GM19351 (cell line): ENCODE results near the gene RAET1E.
"Not testable (repeated sequence)": the region's sequence is repeated elsewhere in the genome, so short reads cannot be mapped to it uniquely, and the experiment has no call there.

Experiments
- ATAC-seq: cut with Tn5 transposase; IDR thresholded peaks from one replicate; pipeline ENCODE4 v1.9.1; 2021; ENCODE audit warnings: mild to moderate bottlenecking, moderate library complexity; ENCODE audit not compliant: unreplicated experiment

The RAET1E gene, protein sequence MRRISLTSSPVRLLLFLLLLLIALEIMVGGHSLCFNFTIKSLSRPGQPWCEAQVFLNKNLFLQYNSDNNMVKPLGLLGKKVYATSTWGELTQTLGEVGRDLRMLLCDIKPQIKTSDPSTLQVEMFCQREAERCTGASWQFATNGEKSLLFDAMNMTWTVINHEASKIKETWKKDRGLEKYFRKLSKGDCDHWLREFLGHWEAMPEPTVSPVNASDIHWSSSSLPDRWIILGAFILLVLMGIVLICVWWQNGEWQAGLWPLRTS

DNA sequence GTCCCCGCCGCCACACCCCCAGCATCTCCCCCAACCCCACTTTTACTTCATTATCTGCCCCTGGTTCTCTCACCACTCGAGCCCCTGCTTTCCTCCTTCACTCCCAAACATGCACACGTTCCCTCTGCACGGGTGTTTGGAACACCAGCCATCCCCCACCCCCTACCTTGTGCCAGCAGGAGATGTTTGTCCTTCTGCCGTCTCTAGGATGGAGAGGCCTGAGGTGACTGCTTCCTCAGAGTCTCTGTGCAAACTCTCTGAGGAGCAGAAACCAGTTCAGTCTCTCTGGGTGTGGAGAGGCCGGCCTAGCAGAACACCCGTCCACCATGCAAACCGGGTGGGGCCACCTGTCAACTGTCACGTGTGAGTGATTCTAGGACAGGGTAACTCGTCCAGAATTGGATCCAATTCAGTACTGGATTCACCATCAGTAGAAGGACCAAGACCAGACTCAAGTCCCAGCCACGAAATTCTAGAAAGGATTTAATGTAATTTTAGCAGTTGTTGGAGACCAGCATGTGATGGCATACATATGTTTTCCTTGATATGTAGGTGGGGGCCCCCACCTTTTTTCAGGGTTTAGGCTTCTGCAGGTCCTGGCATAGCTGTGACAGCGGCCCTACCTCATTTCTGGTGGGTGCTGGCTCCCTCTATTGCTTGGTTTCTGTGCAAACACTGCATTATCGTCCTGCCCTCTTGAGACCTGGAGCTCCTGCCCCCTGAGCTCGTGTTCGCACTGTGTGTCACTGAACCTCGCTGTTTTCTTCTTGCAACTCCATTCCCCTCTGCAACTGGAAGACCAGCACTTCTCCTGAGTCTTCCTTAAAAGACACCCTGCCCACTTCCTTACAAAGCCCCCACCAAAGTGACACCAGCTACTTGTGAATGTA, at the start of gene RAET1E:
TSS of gene RAET1E (minus strand) at position 259 of the 890 bp plus-strand sequence. CDS start 7,212 bp downstream, outside the sequence.
- no peak for ATAC-seq

DNA sequence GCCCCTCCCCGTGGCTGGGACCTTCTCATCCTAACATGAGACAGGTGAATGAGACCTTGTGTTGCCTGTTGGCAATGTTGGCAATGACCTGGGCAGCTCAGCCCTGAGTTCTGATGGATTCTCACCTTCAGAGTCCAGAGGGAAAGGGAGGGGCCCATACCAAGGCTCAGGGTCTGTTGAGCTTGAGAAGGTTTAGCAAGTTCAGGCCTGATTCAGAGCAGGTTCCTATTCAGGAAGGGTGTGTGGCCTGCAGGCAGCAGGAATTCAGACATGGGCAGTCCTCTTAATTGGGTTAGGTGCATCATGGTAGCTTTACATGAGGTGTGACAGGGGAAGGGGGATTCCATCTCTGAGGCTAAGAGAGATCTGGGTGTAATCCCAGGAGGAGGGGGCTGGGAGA, 49.6 kb upstream of the RAET1E start:
- not testable (repeated sequence) for ATAC-seq

DNA sequence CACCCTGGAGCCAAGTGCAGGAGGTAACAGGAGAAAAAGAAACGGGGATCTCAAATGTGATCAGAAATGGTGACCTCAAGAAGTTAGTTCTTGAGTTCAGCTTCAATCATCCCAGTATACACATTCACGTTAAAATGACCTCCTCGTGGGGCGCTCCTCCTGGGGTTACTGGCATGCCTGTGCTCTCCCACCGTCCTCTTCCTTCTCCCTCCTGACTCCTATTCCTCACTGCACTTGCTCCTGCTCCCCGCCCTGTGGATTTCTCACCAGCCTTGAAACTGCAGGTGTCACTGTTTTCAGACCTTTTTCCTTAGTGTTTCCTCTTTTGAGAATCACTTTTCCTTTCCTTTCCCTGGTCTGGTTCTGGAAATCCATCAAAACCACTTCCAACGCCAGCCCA, 48.7 kb upstream of the RAET1E start:
- ATAC-seq = not testable (repeated sequence)

DNA sequence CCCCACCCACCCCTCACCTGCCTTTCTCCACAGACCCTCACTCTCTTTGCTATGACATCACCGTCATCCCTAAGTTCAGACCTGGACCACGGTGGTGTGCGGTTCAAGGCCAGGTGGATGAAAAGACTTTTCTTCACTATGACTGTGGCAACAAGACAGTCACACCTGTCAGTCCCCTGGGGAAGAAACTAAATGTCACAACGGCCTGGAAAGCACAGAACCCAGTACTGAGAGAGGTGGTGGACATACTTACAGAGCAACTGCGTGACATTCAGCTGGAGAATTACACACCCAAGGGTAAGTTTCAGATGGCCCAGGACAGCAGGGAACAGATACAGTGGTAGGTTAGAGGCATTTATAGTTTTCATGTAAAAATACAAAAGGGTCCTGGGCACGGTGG, 47.4 kb upstream of the RAET1E start:
- not testable (repeated sequence) for ATAC-seq

DNA sequence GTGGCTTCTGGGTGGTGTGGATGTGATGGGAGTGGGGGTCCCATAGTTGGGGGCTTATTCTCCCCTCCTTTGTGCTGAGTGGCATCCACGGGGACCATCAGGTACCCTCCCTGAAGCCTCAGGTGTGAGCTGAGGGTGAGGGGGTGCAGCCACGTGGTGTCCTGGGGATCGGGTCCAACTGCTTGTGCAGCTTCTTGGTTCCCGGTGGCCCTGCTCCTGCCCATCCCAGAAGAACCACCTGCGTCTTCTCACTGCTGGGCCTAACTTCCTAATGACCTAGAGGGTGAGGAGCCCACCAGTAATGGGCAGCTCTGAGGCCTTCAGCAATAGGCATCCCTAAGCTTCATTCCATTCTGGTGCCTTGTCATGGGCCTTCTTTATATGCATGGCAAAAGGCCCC, 45.4 kb upstream of the RAET1E start:
- ATAC-seq = not testable (repeated sequence)

DNA sequence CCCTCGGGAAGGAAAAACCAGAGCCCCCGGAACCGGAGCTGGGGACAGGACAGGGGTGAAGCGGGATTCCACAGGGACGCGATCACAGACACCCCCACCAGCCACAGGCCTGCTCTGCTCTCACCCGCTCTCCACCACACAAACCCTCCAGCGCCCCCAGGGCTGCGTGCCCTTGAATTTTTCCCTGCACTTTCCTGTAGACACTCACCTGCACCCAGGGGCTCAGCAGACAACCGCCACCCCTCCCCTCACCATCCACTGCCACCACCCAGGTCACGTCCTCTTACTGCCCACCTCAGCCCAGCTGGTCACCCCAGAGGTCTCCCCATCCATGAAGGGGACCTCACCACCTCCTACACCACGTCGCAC, 44.5 kb upstream of the RAET1E start:
- no peak for ATAC-seq

DNA sequence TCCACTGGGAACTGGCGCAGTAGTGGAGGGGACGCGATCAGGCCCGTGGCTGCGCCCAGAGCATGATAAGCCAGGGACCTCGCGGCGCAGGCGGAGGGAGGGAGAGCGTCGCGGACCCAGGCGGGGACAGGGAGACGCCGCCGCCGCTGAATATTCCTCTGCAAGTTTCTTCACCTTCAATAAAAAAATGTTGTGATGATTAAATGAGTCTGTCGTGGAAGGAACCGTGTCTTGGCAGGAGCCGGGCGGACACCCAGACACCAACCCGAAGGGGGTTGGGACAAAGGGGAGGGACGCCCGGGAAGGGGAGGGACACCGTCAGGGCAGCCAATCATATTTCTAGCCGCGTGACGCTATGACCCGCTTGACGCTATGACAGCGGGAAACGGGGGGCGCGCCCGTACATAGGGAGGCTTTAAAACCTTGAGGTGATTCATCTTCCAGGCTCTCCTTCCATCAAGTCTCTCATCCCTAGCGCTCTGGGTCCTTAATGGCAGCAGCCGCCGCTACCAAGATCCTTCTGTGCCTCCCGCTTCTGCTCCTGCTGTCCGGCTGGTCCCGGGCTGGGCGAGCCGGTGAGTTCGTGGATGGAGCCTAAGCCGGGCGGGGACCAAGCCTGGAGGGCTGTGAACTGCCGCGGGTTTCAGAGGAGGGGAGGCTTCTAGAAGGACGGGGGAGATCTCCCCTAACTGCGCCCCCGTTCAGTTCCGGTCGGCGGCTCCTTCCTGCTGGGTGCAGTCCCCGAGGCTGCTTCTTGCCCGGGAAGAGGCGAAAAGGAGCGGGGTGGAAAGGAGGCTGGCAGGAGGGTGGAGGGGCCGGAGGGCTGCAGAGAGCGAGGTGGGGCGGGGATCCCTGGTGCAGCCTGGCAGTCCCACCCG, 43.9 kb upstream of the RAET1E start, which contains the start of gene ULBP2:
TSS of gene ULBP2 (plus strand) at position 432 of the 878 bp plus-strand sequence. CDS start at position 491, 59 bp downstream.
- peak; percentile 35 for ATAC-seq

DNA sequence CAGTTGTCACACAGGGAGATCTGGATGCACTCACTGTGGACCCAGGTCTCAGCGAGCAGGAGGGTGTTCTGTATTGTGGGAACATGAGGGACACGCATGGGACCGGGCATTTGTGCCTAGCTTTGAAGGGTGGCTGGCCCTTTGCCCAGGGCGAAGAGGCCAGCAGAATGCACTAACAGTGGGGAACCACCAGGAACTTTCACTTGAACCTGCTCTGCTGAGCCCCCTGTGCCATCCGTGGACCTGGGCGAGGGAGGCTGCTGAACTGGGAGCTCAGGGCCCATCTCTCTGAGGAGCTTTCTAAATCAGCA, 42.7 kb upstream of the RAET1E start:
- ATAC-seq = no peak

DNA sequence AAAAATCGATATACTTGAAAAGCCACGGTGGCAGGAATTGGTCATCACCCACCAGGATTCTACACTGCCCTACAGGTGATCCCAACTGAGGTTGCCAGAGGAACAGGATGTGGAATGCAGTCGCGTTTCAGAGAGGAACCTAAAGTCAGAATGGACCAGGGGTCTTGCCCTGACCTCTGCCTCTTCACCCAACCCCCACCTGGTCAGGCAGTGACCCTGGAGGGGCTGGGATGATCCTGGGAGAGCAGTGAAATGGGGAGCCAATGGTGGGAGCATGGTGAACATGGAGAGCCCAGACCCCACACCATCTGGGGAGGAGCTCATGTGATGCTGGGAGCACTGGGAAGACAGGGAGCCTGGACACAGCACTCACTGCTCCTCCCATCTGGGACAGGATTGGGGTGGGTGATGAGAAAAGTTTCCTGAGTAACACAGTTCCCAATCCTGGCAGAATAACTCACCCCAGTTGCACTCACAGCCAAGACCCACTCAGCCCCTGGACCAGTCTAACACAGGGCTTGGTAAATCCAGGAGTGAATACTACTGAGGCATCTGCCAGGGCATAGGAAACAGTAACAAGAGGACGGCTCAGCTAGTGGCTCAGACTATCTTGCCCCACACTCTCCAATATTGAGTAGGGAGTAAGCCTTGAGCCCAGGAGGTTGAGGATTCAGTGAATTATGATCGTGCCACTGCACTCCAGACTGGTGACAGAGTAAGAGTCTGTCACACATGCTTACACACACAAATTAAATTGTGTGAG, 42.2 kb upstream of the RAET1E start:
- no peak for ATAC-seq

DNA sequence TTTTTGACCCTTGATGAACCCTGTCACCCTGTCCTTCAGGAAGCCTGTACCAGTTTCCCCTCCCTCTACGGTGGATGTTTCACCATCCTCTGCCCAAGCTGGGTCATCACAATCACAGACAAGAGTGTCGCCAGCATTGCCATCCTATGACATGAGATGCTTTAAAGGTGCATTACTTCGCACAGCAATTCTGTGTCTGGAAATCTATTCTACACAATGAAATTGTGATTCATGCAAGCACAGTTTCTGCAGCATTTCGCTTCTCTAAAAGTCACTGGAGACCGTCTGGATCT, 41.4 kb upstream of the RAET1E start:
- no peak for ATAC-seq

DNA sequence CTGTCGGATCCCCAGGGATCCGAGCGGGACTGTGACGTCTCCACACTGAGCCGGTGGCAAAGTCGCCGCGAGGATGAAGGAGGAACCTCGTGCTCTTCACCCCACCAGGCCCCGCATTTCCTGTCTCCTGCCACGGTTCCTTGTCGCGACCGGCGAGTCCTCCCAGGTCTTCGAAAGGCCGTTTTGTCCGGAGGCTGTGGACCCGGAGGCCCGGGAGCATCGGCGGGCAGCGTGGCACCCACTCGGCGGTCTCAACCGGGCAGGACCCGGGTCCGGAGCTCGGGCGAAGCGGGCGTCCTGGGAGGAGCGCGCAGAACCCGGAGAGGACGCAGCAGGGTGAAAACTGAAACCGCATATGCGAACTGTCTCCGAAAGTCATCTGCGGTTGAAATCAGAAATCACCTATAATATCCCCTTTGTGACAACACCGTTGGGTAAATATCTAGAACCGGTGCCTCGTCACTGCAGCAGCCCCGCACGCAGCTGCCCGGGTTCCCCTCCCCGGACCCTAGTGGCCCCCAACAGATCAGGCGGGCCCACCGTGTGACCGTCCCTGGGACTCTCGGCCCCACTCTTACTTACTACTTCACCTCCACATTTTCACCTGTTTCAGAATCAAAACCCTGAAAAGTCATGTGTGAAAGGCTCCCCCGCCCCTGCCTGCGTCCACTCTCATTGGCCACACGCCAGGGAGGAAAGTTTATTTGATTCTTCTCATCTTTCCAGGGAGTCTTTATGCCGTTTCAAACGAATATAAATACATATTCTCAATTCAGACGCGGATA, 40.9 kb upstream of the RAET1E start:
- ATAC-seq = peak; percentile 76

DNA sequence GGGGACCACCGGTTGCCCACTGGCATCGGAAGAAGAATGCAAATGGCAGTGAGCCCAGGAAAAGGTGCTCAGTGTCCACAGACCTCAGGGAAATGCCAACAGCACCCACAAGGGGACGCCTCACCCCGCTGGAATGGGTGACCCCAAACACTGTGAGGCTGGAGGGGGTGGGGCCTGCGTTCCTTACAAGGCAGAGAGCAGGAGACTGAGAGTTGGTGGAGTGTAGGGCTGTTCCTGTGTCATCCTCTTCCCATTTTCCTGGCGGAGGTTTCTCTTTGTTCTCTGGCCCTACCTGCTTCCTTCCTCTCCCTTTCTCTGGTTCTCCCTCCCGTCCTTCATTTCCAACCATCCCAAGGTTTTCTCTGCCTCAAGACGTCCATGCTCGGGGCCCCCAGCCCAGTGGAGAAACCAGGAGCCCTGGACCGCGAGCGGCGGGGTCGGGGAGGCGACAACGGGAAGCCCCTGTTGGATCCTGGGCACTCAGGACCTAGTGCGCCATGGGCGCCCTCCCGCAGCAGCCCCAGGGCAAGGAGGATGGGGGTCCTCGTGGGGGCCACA, 40.2 kb upstream of the RAET1E start:
- not testable (repeated sequence) for ATAC-seq

DNA sequence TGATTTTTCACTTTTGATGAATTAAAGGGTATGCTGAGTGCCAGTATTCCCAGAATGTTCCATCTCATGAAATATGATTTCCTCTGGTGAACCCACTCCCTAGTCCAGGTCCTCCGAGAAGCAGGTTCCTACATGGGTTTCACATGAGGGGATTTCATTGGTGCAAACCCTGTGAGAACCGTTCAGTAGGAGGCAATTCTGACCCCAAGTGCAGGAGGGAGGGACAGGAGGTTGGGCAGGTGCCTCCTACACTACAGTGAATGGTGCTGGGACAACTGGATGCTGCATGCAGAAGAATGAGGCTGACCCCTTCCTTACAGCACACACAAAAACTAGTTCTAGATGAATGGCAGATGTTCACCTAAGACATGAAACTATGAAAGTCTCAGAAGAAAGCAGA, 38.8 kb upstream of the RAET1E start:
- ATAC-seq = no peak

DNA sequence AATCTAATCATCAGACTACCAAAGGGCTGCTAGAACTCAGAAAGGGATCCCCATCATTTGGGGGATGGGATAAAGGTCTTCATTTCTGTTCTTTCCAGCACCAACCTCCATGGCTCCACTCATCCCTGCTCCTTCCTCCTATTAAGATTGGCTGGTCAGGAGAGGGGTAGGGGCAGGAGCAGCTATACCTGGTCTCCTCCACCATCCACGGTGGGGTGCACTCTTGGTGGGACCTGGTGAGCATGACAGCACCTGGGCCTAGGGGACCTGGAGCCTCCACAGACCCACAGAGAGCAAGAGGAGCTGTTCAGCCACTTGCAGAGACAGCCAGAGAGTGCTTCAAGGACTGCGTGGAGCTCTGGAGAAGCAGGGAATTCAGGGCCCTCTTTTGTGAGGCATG, 37.8 kb upstream of the RAET1E start:
- ATAC-seq = no peak

DNA sequence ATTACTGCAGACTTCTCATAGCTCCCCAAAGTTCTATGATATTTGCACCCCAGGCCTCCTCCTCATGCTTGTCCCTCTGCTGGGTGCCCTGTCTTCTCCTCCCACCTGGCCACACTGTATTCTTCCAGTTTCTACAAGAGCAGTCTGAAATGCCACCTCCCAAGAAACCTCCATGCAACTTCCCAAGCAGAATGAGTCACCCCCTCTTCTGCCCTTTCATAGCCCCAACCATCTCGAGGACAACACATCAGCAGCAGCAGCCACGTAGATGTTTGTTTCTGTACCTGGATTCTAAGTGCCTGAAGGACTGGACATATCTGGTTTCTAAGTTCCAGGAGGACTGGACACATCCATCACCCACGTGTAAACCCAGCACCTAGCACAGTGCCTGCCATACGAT, 37.3 kb upstream of the RAET1E start:
- no peak for ATAC-seq

DNA sequence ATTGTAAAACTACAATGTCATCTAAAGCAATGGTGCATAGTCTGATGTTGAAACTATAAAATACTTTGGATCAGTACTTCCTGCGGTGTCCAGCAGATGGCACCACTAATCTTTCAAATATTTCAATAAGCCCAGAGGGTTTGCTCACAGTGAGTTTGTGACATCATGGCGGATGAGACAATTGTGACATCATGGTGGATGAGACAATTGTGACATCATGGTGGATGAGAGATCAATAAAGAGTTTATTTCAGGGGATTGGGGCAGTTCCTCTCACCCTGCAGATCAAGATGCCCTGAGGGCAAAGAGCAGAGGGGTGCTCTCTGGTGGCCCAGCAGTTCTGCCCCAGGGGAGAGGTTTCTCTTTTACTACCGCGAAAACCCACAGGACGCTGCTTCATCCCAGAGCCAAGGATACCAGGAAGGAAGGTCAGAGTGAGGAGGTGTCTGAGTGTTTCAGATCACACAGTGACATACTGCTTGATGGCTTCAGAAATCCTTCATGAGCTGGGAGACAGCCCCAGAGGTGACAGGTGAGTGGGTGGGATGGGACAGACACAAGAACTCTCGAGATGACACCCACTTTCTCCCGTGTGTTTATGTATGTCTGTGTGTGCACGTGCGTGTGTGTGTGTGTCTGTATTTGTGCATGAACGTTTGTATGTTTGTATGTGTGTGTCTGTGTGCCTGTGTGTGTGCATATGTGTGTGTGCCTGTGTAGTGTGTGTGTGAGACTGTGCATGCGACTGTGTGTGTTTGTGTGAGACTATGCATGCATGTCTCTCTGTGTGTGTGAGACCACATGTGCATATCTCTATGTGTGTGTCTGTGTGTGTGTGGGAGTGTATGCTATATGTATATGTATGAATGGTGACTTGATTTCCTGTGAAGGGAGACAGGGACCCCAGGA, 36.6 kb upstream of the RAET1E start:
- ATAC-seq = peak; percentile 31

DNA sequence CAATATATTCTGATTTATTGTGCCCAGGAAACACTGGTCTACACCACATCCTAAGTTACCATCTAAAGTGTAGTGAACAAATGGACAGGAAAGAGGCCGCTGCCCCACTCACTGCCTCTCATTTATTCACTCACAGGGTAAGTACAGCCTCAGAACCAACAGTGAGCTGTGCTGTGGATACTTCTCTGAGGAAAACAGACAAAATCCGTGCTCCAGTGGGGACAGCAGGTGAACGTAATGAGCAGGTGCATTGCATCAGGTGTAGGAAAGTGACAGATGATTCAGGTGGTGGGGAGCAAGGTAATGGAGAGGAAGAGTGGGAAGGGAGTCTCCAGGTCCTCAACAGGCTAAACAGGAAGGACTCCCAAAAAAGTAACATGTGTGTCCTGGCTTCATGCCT, 35.5 kb upstream of the RAET1E start:
- no peak for ATAC-seq

DNA sequence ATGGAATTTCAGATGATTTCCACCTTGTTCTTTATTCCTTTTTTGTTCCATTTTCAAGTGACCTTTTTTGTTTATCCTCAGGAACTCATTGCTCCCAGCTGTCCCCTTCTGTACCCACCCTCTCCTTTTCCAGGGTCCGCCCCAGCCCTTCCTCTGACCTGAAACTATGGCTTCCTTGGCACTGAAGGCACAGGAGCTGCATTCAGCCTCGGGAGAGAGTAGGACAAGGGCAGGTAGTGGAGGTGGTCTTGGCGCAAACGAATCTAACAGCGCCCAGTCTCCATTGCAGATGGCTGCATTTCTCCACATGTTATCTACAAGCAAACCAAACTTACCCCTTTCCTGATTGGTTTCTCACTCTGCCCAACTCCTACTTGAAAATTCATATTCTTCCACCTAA, 35.1 kb upstream of the RAET1E start:
- no peak for ATAC-seq

DNA sequence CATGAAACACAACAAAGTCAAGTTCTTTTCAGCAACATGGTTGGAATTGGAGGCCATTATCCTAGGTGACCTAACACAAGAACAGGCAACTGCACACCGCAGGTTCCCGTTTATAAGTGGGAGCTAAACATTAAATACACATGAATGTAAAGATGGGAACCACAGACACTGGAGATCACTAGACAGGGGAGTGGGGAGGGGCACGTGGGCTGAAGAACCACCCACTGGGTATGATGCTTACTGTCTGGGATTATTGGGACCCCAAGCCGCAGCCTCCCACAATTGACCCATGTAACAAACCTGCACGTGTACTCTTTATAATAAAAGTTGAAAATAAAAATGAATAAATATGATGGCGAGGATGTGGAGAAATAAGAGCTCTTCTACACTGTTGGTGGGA, 33.6 kb upstream of the RAET1E start:
- no peak for ATAC-seq
